Fibroblast of lung (primary cell): ENCODE measurements around the gene DDN.

Experiments used
- EZH2 ChIP-seq: IDR thresholded peaks from 2 replicates; pipeline ENCODE4 v1.5.1; 2012; ENCODE audit warnings: low read length, control low read depth, mild to moderate bottlenecking; ENCODE audit errors: missing control alignments
- TF ChIP-seq, protein P1 (sequence below), 2 donors: IDR thresholded peaks in 1 of 2; conservative IDR thresholded peaks in 1 of 2; 1 replicate in 1 of 2; 2 replicates in 1 of 2; pipeline ENCODE4 v1.5.1; 2011 to 2012; ENCODE audit warnings: low read length in 2 of 2, control low read depth in 1 of 2, inconsistent platforms in 1 of 2, low read depth in 1 of 2, mild to moderate bottlenecking in 1 of 2

GRCh38 chr12:48946205-48946604, 53.0 kb downstream of the DDN start:
- TF ChIP-seq EZH2: no peak
- TF ChIP-seq, protein P1, sequence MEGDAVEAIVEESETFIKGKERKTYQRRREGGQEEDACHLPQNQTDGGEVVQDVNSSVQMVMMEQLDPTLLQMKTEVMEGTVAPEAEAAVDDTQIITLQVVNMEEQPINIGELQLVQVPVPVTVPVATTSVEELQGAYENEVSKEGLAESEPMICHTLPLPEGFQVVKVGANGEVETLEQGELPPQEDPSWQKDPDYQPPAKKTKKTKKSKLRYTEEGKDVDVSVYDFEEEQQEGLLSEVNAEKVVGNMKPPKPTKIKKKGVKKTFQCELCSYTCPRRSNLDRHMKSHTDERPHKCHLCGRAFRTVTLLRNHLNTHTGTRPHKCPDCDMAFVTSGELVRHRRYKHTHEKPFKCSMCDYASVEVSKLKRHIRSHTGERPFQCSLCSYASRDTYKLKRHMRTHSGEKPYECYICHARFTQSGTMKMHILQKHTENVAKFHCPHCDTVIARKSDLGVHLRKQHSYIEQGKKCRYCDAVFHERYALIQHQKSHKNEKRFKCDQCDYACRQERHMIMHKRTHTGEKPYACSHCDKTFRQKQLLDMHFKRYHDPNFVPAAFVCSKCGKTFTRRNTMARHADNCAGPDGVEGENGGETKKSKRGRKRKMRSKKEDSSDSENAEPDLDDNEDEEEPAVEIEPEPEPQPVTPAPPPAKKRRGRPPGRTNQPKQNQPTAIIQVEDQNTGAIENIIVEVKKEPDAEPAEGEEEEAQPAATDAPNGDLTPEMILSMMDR (conservative IDR thresholded peaks at IDR 0.05 in 1 of 2, IDR thresholded peaks at IDR 0.05 in 1 of 2; ENCODE audit: low read depth in 1 of 2, low read length in 2 of 2): no peak
